Tibial nerve (tissue), 4 donors: ENCODE data around the gene OR51E1. TPM values are rescaled to one million over a fixed set of nuclear protein-coding genes. Genes with fewer than 3 reads are reported as not detected.

Experiments
- DNase-seq, 2 donors: peaks; one replicate each; pipeline ENCODE4 v3.0.0-alpha.2; 2019; ENCODE audit warnings: low spot score in 2 of 2
- H3K27ac ChIP-seq, 4 donors: fragments of 200-600 bp; sonication (generic) in 3 of 4; one replicate each; pipeline ENCODE4 v1.5.1; 2017 to 2019; ENCODE audit warnings: mild to moderate bottlenecking in 1 of 4
- H3K27me3 ChIP-seq, 2 donors: fragments of 200-600 bp; sonication (generic) in 1 of 2; one replicate each; pipeline versions ENCODE4 v1.5.1 to v1.6.0; 2017 to 2019
- H3K36me3 ChIP-seq, 3 donors: fragments of 200-600 bp; sonication (generic); one replicate each; pipeline ENCODE4 v1.5.1; 2018 to 2019
- H3K4me1 ChIP-seq, 4 donors: fragments of 200-600 bp; sonication (generic) in 3 of 4; one replicate each; pipeline ENCODE4 v1.5.1; 2017 to 2019
- H3K4me3 ChIP-seq, 4 donors: fragments of 200-600 bp; sonication (generic) in 3 of 4; one replicate each; pipeline ENCODE4 v1.5.1; 2017 to 2019; ENCODE audit warnings: mild to moderate bottlenecking in 1 of 4, moderate library complexity in 1 of 4
- H3K9me3 ChIP-seq, 4 donors: fragments of 200-600 bp; sonication (generic) in 3 of 4; one replicate each; pipeline ENCODE4 v1.5.1; 2017 to 2019
- EP300 ChIP-seq, 2 donors: sonication (generic); formaldehyde crosslinking; IDR thresholded peaks; one replicate each; pipeline ENCODE4 v1.6.1; 2017; ENCODE audit warnings: antibody characterized with exemption in 2 of 2, mild to moderate bottlenecking in 1 of 2
- POLR2A ChIP-seq, 2 donors: fragments of 450-650 bp; IDR thresholded peaks; one replicate each; pipeline ENCODE4 v1.6.1; 2017; ENCODE audit warnings: antibody characterized with exemption in 2 of 2, mild to moderate bottlenecking in 2 of 2, moderate library complexity in 2 of 2
- WGBS, 2 donors: methylation state at CpG; one replicate each; pipeline ENCODE4 v1.1.5; 2018; 5-methylcytosine and 5-hydroxymethylcytosine counted together
- total RNA-seq, 4 donors: library from RNA; depleted of rRNA; stranded (reverse); fragments of >200 nt; gene quantifications; one replicate each; pipeline ENCODE4 v1.1.0, GENCODE V29; 2016
- TF ChIP-seq, protein P1 (sequence below), 5 experiments: fragments of 200-600 bp in 3 of 5; fragments of 450-650 bp in 2 of 5; sonication (generic) in 3 of 5; IDR thresholded peaks; one replicate each; pipeline ENCODE4 v1.5.1; 2016 to 2019; ENCODE audit warnings: antibody characterized with exemption in 5 of 5, mild to moderate bottlenecking in 3 of 5, moderate library complexity in 2 of 5

Gene OR51E1
- total RNA-seq, 4 donors from 2014 or later: 0.21 to 0.39 (median 0.26) TPM

DNA sequence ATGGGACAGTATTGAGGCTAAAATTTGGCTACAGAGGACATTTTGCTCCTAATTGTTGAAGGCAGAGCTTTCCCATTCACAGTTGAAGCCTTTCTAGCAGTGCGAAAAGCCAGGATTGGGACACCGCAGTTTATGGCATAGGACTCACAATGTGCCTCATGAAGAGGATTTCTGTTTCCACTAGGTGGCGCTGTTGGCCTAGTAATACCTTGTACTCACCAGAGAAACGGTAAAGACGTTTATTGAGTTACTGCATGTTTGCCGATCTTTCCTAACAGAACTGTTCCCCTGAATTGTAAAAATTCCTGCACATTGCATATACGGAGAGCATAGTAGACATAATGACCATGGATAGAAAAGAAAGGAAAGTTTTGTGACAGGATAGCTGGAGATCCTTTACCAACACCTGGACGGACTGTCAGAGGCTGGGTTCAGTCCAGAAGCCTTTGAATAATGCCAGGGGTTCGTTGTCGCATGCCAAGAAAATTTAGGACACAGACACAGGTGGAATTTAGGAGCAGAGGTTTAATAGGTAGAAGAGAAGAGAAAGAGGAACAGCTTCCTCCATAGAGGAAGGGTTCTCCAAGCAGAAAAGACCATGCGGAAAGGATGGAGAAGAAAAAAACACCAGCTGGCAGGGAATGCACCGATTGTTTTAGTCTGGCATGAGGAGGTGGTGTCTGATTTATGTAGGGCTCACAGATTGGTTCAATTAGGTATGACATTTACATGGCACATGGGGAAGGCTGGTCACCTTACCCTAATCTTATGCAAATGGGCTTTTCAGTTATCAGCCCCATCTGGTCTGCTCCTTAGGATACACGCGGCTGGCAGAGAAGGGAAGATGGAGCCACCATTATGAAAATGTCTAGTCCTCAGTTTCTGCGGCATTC is 17.3 kb upstream of the OR51E1 start:
- TF ChIP-seq, protein P1, sequence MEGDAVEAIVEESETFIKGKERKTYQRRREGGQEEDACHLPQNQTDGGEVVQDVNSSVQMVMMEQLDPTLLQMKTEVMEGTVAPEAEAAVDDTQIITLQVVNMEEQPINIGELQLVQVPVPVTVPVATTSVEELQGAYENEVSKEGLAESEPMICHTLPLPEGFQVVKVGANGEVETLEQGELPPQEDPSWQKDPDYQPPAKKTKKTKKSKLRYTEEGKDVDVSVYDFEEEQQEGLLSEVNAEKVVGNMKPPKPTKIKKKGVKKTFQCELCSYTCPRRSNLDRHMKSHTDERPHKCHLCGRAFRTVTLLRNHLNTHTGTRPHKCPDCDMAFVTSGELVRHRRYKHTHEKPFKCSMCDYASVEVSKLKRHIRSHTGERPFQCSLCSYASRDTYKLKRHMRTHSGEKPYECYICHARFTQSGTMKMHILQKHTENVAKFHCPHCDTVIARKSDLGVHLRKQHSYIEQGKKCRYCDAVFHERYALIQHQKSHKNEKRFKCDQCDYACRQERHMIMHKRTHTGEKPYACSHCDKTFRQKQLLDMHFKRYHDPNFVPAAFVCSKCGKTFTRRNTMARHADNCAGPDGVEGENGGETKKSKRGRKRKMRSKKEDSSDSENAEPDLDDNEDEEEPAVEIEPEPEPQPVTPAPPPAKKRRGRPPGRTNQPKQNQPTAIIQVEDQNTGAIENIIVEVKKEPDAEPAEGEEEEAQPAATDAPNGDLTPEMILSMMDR (IDR thresholded peaks at IDR 0.05): peak in 4 of 5 experiments; percentile 22 to 38 (median 32)
- no peak for TF ChIP-seq EP300 (IDR thresholded peaks at IDR 0.05)
- Histone ChIP-seq H3K27ac (no peak overlapping the region), H3K4me1 (no peaks in the 10 kb centered on the region), H3K36me3 (no peaks in the 10 kb centered on the region), H3K4me3 (no peak overlapping the region), H3K27me3 (no peaks in the 10 kb centered on the region), H3K9me3 (peaks cover 0 to 18% (median 0%) of the 10 kb centered on the region in 4 donors)
- 38 to 45% methylated on average over 15 of the region's 15 CpGs for WGBS, 2 donors
- peak in 1 of 2 donors; percentile 62 for DNase-seq

DNA sequence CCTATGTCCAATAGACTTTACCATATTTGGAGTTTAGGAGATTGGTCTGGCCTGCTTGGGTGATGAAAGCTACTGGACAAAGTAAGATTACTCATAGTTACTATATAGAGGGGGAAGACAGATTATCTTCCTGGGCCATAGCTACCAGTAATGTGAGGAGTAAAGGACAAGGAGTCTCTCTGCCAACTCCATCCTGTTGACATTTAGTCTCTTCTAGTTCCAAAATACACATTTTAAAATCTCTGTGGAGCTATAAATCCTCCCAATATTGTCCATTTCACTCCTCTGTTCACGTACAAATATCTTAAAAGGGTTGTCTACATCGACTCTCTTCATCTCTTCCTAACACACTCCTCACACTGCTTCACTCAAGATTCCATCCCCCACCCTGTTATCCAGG is 7.6 kb upstream of the OR51E1 start:
- Histone ChIP-seq H3K9me3 (no peaks in the 10 kb centered on the region), H3K27ac (no peak overlapping the region), H3K27me3 (no peaks in the 10 kb centered on the region), H3K4me1 (peaks cover 0 to 7% (median 0%) of the 10 kb centered on the region in 4 donors), H3K4me3 (no peak overlapping the region), H3K36me3 (no peaks in the 10 kb centered on the region)
- DNase-seq: no peak
- 66 to 77% methylated on average over 2 of the region's 2 CpGs for WGBS, 2 donors
- TF ChIP-seq EP300 (IDR thresholded peaks at IDR 0.05): no peak

DNA sequence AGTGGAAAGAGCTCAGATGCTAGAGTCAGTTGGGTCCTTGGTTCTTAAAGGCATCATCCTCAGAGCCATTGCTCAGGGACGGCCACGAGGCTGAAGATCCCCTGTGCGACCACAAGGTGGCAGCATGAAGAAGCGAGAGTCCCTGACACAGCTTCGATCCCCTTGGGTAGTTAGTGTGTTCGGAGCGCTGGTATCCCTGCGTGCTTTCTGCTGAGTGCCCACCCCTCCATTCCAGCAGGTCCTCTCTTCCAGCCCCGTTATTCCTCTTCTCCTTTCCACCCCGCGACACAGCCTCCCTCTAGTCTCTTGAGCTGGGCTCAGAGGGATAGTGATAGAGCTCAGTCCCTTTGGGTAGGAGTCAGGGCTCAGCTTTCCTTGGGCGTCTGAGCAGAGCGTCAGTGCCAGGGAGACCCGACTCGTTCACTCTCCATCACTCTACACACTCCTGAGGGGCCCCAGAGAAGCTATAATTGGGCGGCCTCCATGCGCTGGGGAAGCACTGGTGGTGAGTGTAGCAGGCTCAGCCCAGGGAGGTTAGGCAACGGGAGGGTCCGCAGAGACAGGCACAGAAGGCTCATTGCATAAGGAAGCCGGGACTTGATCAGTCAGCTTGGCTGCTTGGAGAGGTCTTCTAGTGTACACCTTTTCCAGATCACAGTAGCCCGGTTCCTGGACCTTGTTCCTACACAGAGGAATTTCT is 6.7 kb upstream of the OR51E1 start, which contains the start of gene OR51D1:
Gene OR51D1 (plus strand): TSS at position 516 of the 700 bp plus-strand sequence. CDS start 2,314 bp downstream, outside the sequence.
- Histone ChIP-seq H3K4me3 (peak within 1 kb of the TSS in 2 of 4 donors; percentile 10 to 34), H3K4me1 (peaks cover 0 to 7% (median 0%) of the 10 kb centered on the region in 4 donors), H3K27me3 (no peaks in the 10 kb centered on the region), H3K9me3 (no peaks in the 10 kb centered on the region), H3K27ac (no peak within 1 kb of the TSS), H3K36me3 (no peaks in the 10 kb centered on the region)
- 27 to 33% methylated on average over 20 to 21 of the region's 21 CpGs for WGBS, 2 donors
- TF ChIP-seq EP300 (IDR thresholded peaks at IDR 0.05): no peak
- TF ChIP-seq, protein P1 (IDR thresholded peaks at IDR 0.05): peak; percentile 71 to 87 (median 83)
- peak; percentile 49 to 69 for DNase-seq

DNA sequence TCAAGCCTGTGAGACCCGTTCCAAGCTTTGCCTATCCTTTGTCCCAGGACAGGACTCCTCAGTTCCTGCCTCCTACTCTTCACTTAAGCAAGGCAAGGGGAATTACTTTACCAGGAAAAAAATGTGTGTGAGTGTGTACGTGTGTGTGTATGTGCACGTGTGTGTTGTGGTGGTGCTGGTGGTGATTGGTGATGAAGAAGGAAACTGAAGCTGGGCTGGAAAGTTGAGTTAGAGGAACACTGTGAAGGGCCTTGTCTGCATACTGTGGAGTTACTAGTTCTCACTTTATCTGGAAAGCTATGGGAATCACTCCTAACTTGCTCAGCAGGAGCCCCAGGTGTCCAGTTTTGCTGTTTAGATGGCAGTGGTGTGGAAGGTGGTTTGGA is 6.1 kb upstream of the OR51E1 start:
- 80 to 83% methylated on average over 3 of the region's 3 CpGs for WGBS, 2 donors
- H3K36me3 ChIP-seq: no peaks in the 10 kb centered on the region
- no peak overlapping the region for H3K4me3 ChIP-seq
- H3K27me3 ChIP-seq: no peaks in the 10 kb centered on the region
- no peaks in the 10 kb centered on the region for H3K9me3 ChIP-seq
- H3K27ac ChIP-seq: no peak overlapping the region
- no peak for DNase-seq
- peaks cover 0 to 7% (median 0%) of the 10 kb centered on the region in 4 donors for H3K4me1 ChIP-seq
- TF ChIP-seq, protein P1 (IDR thresholded peaks at IDR 0.05): no peak
- TF ChIP-seq POLR2A (IDR thresholded peaks at IDR 0.05) (no peak), EP300 (IDR thresholded peaks at IDR 0.05) (no peak)

DNA sequence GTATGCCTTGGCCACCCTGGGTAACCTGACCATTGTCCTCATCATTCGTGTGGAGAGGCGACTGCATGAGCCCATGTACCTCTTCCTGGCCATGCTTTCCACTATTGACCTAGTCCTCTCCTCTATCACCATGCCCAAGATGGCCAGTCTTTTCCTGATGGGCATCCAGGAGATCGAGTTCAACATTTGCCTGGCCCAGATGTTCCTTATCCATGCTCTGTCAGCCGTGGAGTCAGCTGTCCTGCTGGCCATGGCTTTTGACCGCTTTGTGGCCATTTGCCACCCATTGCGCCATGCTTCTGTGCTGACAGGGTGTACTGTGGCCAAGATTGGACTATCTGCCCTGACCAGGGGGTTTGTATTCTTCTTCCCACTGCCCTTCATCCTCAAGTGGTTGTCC is 3.9 kb upstream of the OR51E1 start:
- Histone ChIP-seq H3K36me3 (no peaks in the 10 kb centered on the region), H3K27me3 (no peaks in the 10 kb centered on the region), H3K4me3 (no peak overlapping the region), H3K27ac (no peak overlapping the region), H3K4me1 (peaks cover 0 to 7% (median 0%) of the 10 kb centered on the region in 4 donors), H3K9me3 (no peaks in the 10 kb centered on the region)
- DNase-seq: no peak
- TF ChIP-seq POLR2A (IDR thresholded peaks at IDR 0.05) (no peak), EP300 (IDR thresholded peaks at IDR 0.05) (no peak)
- TF ChIP-seq, protein P1 (IDR thresholded peaks at IDR 0.05): no peak
- 89 to 95% methylated on average over 6 of the region's 6 CpGs for WGBS, 2 donors
